CD4-positive, alpha-beta T cell treated with Interleukin-17A for 4 hours (primary cell): ENCODE measurements around the gene SRPK2.
"Not testable (repeated sequence)": the region's sequence is repeated elsewhere in the genome, so short reads cannot be mapped to it uniquely, and the experiment has no call there.

ENCODE experiments used
- DNase-seq: peaks from one replicate; pipeline ENCODE4 v3.0.0-alpha.2; 2020; ENCODE audit warnings: mixed read lengths

SRPK2 gene

DNA sequence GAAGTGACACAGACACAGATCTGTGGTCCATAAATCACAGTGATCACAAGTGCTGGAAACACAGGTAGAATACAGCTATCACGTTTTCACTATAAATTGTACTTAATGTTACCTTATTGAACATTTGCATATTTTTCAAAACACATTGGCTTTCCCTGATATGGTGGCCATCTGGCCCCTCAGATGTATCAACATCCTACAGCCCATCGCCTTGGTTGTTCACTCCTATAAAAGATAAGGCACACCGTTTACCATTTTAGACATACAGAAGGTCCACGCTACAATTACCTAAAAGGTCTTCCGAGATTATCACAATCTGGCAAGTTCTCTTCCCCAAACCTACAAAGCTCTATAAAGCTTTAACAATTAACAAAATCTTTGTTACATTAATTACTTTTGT, 91.4 kb downstream of the SRPK2 start:
- DNase-seq, result no peak

DNA sequence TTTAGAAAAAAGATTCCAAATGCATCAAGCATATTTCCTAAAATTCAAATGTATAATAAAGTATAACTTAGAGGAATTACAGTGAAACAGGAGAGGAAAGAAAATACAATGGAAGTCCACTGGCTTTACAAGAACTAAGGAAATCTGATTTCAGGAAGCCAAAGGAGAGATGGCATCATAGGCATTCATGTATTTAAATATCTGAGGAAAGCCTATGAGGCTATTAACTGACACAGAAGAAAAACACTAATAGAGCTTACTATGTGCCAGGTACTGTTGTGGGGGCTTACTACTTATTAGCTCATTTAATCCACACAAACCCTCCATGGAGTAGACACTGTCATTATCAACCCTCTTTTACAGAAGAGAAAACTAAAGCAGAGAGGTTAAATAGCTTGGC, 92.2 kb downstream of the SRPK2 start:
- no peak for DNase-seq

DNA sequence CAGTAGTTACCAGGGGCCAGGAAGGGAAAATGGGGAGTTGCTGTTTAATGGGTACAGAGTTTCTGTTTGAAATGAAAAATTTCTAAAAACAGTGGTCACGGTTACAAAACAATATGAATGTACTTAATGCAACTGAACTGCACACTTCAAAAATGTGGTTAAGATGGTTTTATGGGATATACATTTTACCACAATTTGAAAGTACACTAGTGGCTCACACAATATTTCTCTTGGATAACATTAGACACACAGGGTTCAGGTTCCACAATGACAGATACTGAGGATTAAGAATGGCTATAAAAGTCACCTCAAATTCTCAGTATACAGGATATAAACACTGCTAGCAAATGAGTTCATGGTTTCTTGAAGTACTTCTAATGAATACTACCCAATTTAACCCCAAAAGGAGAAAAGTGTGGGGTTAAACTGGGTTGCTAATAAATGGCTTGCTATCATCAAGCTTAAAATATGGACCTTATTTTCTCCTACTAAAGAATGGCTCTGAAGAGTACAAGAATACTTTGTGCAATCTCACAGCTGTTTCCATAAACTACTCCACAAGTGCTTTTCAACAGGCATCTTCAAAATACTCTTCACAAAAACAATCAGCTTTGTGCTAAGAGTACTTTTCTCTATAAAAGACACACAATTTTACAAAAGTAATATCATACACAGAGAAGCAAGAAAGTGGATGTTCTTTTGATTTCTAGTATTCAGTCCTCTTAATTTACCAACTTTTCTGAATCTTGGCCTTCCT, 92.9 kb downstream of the SRPK2 start:
- no peak for DNase-seq

DNA sequence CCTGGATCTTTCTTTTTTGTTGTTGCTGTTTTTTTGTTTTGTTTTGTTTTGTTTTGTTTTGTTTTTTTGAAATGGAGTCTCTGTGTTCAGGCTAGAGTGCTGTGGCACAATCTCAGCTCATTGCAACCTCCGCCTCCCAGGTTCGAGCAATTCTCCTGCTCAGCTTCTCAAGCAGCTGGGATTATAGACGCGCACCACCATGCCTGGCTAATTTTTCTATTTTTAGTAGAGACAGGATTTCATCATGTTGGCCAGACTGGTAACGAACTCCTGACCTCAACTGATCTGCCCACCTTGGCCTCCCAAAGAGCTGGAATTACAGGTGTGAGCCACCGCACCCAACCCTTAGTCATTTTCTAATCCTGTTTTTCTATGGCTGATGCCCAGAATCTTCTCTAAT, 94.2 kb downstream of the SRPK2 start:
- DNase-seq, result not testable (repeated sequence)

DNA sequence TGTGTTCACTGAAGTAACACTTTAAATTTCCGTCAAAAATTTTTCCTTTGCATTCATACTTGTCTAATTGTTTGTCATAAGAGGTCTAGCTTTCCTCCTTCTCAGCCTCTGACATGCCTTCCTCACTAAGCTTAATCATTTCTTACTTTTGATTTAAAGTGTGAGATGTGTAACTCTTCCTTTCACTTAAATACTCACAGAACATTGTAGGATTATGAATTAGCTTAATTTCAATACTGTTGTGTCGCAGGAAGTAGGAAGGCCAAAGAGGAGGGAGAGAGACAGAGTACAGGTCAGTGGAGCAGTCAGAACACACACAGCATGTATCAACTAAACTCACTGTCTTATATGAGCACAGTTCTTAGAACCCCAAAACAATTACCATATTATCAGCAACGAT, 99.0 kb downstream of the SRPK2 start:
- no peak for DNase-seq

DNA sequence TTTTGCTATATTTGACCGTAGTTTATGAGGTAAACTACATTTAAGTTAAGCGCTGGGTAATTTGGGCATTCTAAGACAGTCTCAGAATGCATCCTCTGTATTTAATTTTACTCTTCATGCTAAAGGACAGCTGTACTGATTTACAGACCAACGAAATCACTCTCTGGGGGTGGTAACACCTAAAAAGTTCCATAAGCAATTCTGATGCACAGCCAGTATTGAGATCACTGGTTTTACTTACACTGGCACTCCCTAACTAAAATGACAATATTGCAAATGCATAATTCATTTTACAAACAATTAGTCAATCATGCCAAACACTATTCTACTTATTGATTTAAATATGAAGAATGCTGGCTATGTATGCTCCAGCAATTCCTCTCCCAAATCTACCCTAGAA, 102.3 kb downstream of the SRPK2 start:
- no peak for DNase-seq

DNA sequence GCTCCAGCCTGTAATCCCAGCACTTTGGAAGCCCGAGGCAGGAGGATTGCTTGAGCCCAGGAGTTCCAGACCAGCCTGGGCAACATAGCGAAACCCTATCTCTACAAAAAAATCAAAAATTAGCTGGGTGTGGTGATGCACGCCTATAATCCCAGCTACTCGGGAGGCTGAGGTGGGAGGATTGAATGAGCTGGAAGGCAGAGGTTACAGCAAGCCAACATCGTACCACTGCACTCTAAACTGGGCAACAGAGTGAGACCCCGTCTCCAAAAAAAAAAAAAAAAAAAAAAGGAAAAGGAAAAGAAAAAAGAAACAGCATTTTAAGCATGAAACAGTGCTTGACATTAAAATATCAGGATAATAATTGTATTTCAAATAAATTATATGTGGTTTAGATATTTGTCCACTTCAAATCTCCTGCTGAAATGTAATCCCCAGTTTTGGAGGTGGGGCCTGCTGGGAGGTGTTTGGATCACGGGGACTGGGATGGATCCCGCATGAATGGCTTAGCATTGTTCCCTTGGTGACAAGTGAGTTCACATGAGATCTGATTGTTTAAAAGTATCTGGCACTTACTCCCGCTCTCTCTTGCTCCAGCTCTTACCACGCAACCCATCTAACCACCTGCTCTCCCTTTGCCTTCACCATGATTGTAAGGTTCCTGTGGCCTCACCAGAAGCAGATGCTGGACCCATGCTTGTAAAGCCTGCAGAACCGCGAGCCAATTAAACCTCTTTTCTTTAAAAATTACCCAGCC, 103.4 kb downstream of the SRPK2 start:
- DNase-seq, result no peak

DNA sequence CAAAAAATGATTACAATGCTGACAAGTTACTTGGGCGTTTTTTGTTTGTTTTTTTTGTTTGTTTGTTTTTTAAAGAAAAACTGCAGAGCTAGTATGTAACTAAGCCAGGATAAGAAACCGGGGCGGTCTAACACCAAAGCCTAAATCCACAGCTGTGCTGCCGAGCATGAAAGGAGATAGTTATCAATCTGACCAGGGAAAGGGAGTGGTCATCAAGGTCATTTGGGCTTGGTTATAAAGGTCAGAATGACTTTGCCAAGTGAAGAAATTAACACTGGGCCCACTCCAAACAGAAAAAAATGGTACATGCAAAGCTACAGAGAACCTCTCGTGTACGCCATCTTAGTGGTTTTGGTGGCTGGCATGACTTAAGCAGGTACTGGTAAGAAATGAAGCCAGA, 104.7 kb downstream of the SRPK2 start:
- no peak for DNase-seq

DNA sequence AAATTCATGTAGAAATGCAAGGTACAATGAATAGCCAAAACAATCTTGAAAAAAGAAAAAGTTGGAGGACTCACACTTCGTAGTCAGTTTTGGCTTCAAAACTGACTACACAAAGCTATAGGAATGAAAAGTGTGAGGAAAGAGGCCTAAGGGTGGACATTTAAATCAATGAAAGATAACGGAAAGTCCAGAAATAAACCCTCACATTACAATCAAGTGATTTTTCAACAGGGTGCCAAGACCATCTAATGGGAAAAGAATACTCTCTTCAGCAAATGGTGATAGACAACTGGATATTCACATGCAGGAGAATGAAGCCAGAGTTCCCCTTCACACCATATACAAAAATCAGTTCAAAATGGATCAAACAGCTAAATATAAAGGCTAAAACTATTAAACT, 106.8 kb downstream of the SRPK2 start:
- DNase-seq, result no peak

DNA sequence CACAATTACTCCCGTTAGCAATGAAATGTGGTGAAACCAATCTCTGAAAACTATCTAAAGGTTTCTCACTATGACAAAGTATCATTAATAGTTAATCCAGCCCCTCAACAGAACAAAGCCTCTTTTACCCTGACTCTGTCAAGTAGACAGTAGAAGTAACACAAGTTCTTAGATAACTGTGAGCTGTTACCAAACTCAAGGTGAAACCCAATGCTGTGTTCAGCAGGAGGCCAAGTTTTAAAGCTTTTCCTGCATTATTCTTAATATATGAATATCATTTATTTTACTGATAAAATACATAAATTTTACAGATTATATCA, 109.1 kb downstream of the SRPK2 start:
- no peak for DNase-seq

DNA sequence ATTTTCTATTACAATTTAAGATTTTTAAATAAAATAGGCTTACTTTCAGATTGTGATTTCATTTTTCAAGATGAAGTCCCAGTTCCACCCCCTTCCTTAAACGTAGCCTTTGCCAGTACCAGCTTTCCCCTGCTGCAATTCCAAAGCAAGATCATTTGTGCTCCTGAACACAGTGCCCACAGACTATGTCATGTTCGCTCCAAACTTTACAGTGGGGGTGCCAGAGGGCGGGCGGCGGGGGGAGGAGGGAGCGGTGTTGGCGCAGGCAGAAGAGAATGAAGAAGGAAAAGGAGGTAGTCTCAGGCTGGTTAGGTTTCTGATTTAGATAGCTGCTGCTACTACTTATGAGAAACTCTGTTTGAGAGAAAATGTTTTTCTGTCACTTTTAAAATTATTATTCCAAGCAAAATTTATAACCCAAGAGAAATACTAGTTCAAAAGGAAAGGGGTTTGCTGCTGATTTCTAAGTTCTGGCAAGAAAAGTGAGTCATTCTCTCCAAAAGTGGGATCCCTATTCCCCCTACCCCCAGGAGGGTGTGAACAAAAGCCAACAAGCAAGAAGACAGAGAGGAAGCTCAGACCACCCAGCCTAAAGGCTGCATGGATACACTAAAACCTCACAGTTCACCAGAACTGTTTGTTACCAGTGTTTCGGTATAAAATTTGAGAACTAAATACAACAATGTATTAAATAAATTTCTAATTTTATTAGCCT, 109.6 kb downstream of the SRPK2 start:
- no peak for DNase-seq

DNA sequence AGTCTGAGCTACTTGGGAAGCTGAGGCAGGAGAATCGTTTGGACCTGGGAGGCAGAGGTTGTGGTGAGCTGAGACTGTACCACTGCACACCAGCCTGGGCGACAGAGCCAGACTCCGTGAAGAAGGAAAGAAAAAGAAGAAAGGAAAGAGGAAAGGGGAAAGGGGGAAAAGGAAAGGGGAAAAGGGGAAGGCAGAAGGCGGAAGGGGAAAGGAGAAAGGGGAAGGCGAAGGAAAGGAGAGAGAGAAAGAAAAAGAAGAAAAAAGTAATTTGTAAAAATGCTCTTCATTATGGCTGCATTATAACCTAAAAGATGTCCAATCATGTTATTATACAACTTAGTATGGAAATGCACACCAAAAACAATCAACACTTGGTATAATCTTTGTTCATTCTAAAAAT, 110.2 kb downstream of the SRPK2 start:
- DNase-seq, result no peak

DNA sequence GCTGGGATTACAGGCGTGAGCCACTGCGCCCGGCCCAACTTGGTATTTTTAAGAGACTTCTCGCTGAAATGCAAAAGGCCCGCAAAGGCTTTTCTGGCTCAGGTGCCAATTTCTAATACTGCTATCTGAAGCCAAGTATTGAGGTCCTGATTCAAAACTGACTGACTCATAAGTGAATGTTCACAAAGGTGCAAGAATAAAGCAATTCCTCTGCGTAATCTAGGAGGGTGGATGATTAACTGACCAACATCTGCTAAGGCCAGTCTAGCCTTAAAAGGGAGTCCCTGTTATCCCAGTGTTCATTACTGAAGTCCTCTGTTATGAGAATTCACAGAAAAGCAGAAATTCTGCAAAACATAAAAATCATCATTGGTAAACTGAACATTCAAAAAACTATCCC, 111.4 kb downstream of the SRPK2 start:
- no peak for DNase-seq

DNA sequence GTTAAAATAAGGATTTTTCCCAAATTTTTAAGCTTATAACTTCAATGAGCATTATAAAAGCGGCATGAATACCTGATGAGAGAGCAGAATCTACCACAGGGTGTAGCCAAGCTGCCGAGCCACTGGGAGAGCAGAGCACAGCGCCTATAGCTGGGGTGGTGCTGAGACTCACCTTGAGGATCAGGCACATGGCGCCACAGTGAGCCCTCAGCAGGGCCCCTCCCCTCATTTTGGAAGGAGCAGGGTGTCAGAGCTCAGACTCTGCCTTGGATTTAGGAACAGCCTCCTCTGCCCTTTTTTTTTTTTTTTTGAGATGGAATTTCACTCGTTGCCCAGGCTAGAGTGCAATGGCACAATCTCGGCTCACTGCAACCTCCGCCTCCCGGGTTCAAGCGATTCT, 118.6 kb downstream of the SRPK2 start:
- DNase-seq, result peak; percentile 22

DNA sequence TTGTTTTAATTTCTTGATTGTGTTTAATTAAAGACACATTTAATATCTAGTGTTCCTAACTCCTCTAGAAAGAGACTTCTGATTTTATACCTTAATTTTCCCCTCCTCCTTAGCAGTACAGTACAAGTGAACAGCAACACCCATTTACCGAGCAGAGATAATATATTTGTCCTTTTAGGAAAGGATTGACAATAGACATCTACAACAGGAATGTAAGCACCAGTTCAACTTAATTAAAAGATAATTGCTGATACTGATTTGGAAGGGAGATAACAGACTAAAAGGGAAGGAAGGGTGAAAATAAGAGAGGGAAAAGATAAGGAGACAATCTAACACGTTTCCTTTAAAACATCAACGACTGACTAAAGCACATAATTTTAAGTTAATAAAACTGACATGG, 119.3 kb downstream of the SRPK2 start:
- no peak for DNase-seq

DNA sequence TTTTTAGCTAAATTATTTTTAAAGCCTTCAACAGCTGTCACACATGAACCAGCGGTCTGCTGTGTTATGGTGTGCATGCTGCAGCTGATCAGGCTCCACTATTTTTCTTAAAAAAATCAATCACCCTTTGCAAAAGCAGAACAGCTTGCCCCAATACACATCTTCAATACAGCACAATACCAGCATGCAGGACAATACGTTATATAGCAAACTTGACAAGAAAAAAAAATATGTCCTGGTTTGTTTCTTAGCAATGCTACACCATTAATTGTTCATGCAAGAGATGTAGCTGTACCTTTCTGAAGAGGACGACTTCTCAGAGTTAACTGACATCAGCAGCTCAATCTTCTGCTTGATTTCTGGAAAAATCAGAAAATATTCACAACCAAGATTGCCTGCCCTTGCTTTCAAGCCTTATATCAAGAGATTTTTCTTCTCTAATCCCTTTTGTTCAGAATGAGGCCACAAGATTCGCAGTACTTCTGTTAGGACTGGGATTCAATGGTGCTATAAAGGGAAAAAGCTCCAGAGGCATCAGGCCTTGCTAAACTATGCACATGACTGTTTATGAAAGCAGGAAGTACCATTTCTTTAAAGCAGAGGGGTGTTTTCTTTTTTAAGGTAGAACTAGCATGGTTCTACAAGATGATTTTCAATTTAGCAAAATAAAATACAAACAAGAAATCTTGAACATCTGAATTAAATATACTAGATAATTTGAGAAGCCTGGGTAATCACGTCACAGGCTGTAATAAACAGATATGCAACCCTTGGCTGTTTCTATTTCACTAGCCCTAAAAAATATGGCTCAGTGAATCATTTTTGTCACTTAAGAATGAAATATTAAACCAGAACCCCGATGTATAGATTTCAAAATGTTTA, 120.0 kb downstream of the SRPK2 start:
- no peak for DNase-seq

DNA sequence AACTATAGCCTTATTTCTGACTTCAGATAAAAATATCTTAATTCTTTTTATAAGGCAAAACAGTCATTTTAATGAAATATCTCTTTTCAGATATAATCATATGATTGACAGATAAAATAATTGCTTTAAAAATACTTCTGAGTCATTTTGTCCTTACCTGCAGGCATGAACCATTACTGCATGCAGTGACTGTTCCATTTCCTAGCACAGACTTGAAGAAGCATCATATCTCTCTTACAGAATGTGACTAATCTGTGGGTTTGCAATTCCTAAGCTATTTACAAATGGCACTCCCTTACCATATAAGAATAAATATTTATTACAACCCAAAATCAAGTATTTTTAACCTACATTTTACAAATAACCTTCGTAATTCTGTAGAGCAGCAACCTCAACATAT, 120.7 kb downstream of the SRPK2 start:
- DNase-seq, result peak; percentile 24

DNA sequence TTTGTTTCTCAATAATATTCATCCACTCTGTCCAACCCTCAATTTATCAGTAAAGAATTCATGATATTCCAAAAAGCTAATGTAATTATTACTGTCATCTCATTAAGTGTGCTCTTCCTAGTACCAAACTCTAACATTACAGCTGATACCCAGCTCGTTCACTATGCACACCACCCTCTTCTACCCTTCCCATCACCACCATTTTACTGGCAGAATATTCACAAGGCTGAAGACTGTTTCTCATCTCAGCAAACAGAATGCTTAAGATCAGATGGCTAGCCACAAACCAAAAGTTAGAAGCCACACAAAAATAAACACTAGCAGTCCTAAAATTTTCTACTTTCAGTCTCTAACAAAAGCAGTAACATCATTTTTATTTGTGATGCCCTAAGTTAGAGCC, 121.5 kb downstream of the SRPK2 start:
- no peak for DNase-seq

DNA sequence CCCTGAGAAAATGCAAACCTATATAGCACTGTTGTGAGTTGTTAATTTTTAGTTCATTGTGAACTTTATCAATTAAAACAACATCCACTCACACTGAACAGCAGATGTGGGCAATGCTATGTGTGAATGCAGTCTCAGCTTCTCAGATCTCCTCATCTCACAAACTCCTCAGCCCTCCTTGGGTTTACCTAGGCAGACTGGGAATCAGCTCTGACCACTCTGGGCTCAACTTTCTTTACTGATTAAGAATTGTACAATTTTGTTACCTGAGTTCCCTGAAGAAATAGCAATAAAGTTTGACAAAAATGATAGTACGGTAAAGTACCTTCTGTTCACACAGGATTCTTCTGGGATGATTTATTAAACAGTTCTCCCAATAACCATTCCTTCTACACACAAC, 124.0 kb downstream of the SRPK2 start:
- no peak for DNase-seq

DNA sequence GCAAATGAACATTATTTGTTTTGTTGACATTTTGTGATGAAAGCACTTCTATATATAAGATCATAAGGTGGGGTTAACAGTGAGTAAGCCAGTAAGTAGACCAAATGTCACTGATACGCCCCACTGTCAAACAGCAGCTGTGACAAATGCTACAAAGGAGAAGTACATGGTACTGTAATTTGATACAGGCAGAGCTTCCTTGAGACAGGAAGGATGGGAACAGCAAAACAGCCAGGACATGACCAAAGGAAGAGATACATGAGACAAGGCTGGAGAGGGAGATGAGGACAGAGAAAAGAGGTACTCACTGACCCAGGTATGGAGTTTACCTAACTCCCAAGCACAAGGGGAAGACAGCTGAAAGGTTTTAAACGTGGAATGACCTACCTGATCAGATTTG, 127.0 kb downstream of the SRPK2 start:
- DNase-seq, result no peak

DNA sequence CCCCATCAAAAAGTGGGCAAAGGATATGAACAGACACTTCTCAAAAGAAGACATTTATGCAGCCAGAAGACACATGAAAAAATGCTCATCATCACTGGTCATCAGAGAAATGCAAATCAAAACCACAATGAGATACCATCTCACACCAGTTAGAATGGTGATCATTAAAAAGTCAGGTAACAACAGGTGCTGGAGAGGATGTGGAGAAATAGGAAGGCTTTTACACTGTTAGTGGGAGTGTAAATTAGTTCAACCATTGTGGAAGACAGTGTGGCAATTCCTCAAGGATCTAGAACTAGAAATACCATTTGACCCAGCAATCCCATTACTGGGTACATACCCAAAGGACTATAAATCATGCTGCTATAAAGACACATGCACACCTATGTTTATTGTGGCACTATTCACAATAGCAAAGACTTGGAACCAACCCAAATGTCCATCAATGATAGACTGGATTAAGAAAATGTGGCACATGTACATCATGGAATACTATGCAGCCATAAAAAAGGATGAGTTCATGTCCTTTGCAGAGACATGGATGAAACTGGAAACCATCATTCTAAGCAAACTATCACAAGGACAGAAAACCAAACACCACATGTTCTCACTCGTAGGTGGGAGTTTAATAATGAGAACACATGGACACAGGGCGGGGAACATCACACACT, 128.4 kb downstream of the SRPK2 start:
- DNase-seq, result not testable (repeated sequence)

DNA sequence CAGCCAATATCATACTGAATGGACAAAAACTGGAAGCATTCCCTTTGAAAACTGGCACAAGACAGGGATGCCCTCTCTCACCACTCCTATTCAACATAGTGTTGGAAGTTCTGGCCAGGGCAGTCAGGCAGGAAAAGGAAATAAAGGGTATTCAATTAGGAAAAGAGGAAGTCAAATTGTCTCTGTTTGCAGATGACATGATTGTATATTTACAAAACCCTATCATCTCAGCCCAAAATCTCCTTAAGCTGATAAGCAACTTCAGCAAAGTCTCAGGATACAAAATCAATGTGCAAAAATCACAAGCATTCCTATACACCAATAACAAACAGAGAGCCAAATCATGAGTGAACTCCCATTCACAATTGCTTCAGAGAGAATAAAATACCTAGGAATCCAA, 129.8 kb downstream of the SRPK2 start:
- not testable (repeated sequence) for DNase-seq

DNA sequence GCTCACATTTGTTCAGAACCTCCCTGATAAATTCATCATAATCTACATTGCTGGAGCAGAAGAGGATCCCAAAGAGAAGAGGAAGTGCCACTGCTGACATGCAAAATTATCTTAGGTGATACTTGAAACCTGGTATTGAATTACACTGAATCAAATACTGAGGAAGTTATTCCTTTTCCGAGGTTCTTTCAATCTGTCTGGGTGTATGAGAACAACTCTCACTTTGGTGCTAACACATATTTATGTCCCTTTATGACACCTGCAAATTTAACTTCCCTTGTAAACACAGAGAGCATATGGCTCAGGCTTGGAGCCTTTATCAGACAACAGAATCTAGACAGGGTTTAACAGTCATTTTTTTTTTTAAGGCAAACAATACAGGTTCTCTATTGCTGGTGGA, 131.4 kb downstream of the SRPK2 start:
- DNase-seq, result no peak
